Measurements from ENCODE around the gene NELL2. TPM values are rescaled to one million over a fixed set of nuclear protein-coding genes. Genes with fewer than 3 reads are reported as not detected.

The NELL2 gene
- total and polyA plus RNA-seq, 9 of the 15 experiments (the other 6 are each of a cell fraction or from before 2014, with no cell fraction given): 0.32 to 1.1 (median 0.53) TPM

DNA sequence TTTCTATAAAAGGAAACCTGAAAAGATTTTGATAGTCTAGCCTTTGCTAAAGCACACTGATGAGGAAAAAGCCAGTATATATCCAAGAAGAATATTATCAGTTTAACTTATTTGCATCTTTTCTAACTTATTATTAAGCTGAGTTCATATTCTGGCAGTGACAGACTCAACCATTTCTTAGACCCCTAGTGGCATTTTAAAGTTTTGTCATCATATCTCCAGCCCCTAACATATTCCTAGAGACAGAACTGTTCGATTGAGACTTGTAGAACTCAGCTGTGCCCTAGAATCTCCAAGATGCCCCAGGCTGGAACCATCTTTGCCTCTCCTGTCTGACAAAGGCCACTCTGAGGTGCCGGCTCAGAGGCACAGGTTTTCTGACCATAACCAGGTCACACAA lies 365.6 kb downstream of the NELL2 start:
- Histone ChIP-seq H3K4me1 (replicated peaks in 1 of 2; ENCODE audit: control insufficient read depth in 2 of 2, insufficient read depth in 2 of 2, low read length in 2 of 2) (no peaks in the 10 kb centered on the region), H3K36me3 (ENCODE audit: control insufficient read depth, insufficient read depth, low read length) (no peaks in the 10 kb centered on the region), H3K79me2 (ENCODE audit: control insufficient read depth, insufficient read depth, low read length) (no peaks in the 10 kb centered on the region), H3K9me1 (ENCODE audit: control insufficient read depth, insufficient read depth, low read length) (no peaks in the 10 kb centered on the region), H3K4me3 (no peak overlapping the region), H3K9ac (ENCODE audit: insufficient read depth in 1 of 2, low read depth in 2 of 2, low read length in 2 of 2) (no peak overlapping the region), H3K4me2 (ENCODE audit: insufficient read depth, low read length) (no peak overlapping the region), H3K27me3 (ENCODE audit: control insufficient read depth in 2 of 2, insufficient read depth in 2 of 2, low read length in 2 of 2) (no peaks in the 10 kb centered on the region), H4K20me1 (replicated peaks; ENCODE audit: control insufficient read depth, insufficient read depth, low read length) (no peaks in the 10 kb centered on the region), H3K9me3 (replicated peaks; ENCODE audit: control insufficient read depth, insufficient read depth, low read depth, low read length) (no peaks in the 10 kb centered on the region; the same call in 1 of the 2 replicates), H2AFZ (ENCODE audit: low read depth, low read length) (no peak overlapping the region), H3K27ac (ENCODE audit: extremely low read depth, low read depth, low read length) (no peak overlapping the region)
- no TSS peak for BruUV-seq (replicated peaks)
- FAIRE-seq: no peak
- POLR2A ChIA-PET: no interaction called here
- DNase-seq (ENCODE audit: extremely low read depth in 1 of 4, low spot score in 3 of 4): no peak
- intact Hi-C loops (cut with micrococcal nuclease) (no loop called here), in situ Hi-C loops (cut with MboI) (no loop called here)
- 0% methylated on average over 2 of the region's 2 CpGs for WGBS (ENCODE audit: insufficient coverage, low coverage, missing lambda C conversion rate)
- no peak for ATAC-seq
- CTCF ChIA-PET (ENCODE audit: low intra/inter-chr PET ratio): no interaction called here
- no peak for TF ChIP-seq ZNF165 (CRISPR knock-in tag; IDR thresholded peaks at IDR 0.05; ENCODE audit: borderline replicate concordance)
- no peak for TF ChIP-seq HCFC1 (IDR thresholded peaks at IDR 0.05; ENCODE audit: low read depth, low read length)
- no peak for TF ChIP-seq ZNF311 (CRISPR knock-in tag; IDR thresholded peaks at IDR 0.05)
- TF ChIP-seq EGR1 (conservative IDR thresholded peaks at IDR 0.05): no peak
- no peak for TF ChIP-seq TBL1XR1 (IDR thresholded peaks at IDR 0.05; ENCODE audit: low read length in 2 of 2)
- TF ChIP-seq SIN3A (IDR thresholded peaks at IDR 0.05; ENCODE audit: borderline replicate concordance in 2 of 2, control insufficient read depth in 1 of 2, low read depth in 2 of 2, low read length in 2 of 2): no peak
- no peak for TF ChIP-seq POLR2H (tag; IDR thresholded peaks at IDR 0.05; ENCODE audit: low read depth)
- no peak for TF ChIP-seq GTF2A2 (tag; IDR thresholded peaks at IDR 0.05)
- TF ChIP-seq NELFE (IDR thresholded peaks at IDR 0.05; ENCODE audit: insufficient read depth, insufficient read length): no peak
- TF ChIP-seq SETDB1 (IDR thresholded peaks at IDR 0.05; ENCODE audit: low read length): no peak
- TF ChIP-seq, protein P1, sequence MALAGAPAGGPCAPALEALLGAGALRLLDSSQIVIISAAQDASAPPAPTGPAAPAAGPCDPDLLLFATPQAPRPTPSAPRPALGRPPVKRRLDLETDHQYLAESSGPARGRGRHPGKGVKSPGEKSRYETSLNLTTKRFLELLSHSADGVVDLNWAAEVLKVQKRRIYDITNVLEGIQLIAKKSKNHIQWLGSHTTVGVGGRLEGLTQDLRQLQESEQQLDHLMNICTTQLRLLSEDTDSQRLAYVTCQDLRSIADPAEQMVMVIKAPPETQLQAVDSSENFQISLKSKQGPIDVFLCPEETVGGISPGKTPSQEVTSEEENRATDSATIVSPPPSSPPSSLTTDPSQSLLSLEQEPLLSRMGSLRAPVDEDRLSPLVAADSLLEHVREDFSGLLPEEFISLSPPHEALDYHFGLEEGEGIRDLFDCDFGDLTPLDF (CRISPR knock-in tag; IDR thresholded peaks at IDR 0.05): no peak
- TF ChIP-seq, protein P2, sequence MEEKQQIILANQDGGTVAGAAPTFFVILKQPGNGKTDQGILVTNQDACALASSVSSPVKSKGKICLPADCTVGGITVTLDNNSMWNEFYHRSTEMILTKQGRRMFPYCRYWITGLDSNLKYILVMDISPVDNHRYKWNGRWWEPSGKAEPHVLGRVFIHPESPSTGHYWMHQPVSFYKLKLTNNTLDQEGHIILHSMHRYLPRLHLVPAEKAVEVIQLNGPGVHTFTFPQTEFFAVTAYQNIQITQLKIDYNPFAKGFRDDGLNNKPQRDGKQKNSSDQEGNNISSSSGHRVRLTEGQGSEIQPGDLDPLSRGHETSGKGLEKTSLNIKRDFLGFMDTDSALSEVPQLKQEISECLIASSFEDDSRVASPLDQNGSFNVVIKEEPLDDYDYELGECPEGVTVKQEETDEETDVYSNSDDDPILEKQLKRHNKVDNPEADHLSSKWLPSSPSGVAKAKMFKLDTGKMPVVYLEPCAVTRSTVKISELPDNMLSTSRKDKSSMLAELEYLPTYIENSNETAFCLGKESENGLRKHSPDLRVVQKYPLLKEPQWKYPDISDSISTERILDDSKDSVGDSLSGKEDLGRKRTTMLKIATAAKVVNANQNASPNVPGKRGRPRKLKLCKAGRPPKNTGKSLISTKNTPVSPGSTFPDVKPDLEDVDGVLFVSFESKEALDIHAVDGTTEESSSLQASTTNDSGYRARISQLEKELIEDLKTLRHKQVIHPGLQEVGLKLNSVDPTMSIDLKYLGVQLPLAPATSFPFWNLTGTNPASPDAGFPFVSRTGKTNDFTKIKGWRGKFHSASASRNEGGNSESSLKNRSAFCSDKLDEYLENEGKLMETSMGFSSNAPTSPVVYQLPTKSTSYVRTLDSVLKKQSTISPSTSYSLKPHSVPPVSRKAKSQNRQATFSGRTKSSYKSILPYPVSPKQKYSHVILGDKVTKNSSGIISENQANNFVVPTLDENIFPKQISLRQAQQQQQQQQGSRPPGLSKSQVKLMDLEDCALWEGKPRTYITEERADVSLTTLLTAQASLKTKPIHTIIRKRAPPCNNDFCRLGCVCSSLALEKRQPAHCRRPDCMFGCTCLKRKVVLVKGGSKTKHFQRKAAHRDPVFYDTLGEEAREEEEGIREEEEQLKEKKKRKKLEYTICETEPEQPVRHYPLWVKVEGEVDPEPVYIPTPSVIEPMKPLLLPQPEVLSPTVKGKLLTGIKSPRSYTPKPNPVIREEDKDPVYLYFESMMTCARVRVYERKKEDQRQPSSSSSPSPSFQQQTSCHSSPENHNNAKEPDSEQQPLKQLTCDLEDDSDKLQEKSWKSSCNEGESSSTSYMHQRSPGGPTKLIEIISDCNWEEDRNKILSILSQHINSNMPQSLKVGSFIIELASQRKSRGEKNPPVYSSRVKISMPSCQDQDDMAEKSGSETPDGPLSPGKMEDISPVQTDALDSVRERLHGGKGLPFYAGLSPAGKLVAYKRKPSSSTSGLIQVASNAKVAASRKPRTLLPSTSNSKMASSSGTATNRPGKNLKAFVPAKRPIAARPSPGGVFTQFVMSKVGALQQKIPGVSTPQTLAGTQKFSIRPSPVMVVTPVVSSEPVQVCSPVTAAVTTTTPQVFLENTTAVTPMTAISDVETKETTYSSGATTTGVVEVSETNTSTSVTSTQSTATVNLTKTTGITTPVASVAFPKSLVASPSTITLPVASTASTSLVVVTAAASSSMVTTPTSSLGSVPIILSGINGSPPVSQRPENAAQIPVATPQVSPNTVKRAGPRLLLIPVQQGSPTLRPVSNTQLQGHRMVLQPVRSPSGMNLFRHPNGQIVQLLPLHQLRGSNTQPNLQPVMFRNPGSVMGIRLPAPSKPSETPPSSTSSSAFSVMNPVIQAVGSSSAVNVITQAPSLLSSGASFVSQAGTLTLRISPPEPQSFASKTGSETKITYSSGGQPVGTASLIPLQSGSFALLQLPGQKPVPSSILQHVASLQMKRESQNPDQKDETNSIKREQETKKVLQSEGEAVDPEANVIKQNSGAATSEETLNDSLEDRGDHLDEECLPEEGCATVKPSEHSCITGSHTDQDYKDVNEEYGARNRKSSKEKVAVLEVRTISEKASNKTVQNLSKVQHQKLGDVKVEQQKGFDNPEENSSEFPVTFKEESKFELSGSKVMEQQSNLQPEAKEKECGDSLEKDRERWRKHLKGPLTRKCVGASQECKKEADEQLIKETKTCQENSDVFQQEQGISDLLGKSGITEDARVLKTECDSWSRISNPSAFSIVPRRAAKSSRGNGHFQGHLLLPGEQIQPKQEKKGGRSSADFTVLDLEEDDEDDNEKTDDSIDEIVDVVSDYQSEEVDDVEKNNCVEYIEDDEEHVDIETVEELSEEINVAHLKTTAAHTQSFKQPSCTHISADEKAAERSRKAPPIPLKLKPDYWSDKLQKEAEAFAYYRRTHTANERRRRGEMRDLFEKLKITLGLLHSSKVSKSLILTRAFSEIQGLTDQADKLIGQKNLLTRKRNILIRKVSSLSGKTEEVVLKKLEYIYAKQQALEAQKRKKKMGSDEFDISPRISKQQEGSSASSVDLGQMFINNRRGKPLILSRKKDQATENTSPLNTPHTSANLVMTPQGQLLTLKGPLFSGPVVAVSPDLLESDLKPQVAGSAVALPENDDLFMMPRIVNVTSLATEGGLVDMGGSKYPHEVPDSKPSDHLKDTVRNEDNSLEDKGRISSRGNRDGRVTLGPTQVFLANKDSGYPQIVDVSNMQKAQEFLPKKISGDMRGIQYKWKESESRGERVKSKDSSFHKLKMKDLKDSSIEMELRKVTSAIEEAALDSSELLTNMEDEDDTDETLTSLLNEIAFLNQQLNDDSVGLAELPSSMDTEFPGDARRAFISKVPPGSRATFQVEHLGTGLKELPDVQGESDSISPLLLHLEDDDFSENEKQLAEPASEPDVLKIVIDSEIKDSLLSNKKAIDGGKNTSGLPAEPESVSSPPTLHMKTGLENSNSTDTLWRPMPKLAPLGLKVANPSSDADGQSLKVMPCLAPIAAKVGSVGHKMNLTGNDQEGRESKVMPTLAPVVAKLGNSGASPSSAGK (IDR thresholded peaks at IDR 0.05): no peak

Measured in K562 (cell line).